Brain microvascular endothelial cell (primary cell): ENCODE measurements around the gene MT1F.
"Not testable (repeated sequence)": the region's sequence is repeated elsewhere in the genome, so short reads cannot be mapped to it uniquely, and the experiment has no call there.

Source experiments
- DNase-seq: peaks from one replicate; pipeline ENCODE4 v3.0.0-alpha.2; 2020
- H3K27ac ChIP-seq: fragments of 250-450 bp; sonication (Bioruptor Pico); 2 replicates; pipeline ENCODE4 v1.5.1; 2020; ENCODE audit warnings: mild to moderate bottlenecking, moderate library complexity
- H3K27me3 ChIP-seq: fragments of 250-450 bp; sonication (Bioruptor Pico); replicated peaks from 2 replicates; pipeline ENCODE4 v1.5.1; 2020; ENCODE audit warnings: mild to moderate bottlenecking
- H3K36me3 ChIP-seq: fragments of 250-450 bp; sonication (Bioruptor Pico); replicated peaks from 2 replicates; pipeline ENCODE4 v1.5.1; 2020; ENCODE audit warnings: mild to moderate bottlenecking
- H3K4me3 ChIP-seq: 2 replicates; pipeline ENCODE4 v1.5.1; 2011; ENCODE audit warnings: low read depth, mild to moderate bottlenecking, control low read depth, low read length, moderate library complexity
- in situ Hi-C: cut with HindIII; loops from 2 replicates; pipeline ENCODE4 v1.10.0; 2017; ENCODE audit warnings: low sequenced_read_pairs, low pct_ligation_motif_present
- TF ChIP-seq, protein P1 (sequence below): IDR thresholded peaks from 2 replicates; pipeline ENCODE4 v1.5.1; 2011; ENCODE audit warnings: low read depth, mild to moderate bottlenecking, moderate library complexity, low read length, control low read depth, inconsistent platforms; ENCODE audit errors: missing control alignments

Gene MT1F

DNA sequence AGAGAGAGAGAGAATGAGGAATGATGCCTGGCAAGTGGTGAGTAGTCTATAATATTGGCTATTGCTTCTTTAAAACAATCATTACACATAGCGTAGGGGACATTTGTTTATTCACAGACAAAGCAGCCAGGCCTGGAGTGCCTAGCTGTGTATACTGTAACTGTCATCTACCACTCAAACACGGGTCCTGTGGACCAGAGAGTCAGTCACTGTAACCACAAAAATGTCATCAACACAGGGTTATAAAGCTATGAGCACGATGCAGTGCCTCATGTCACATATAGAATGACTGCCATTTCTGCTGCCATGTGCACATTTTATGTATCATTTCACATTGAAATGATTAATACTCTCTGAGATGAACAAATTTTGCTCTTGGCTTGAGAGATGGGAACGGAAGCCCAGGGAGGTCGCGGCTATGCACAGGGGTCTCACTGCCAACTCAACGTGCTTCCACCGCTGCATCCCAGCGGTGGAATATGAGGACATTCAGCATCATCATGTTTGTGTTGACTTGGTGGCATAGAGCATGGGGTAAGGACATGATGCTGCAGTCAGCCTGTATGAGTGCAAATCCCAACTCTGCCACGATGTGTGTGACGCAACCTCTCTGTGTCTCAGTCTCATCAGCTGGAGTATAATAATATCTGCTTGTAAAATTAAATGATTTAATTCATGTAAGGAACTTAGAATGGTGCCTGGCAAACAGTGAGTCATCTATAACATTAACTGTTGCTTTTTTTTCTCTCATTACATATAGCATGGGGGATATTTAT is 15.2 kb downstream of the MT1F start:
- Histone ChIP-seq H3K27ac (no peak overlapping the region), H3K4me3 (no peak overlapping the region), H3K27me3 (peaks cover 36% of the 10 kb centered on the region), H3K36me3 (no peaks in the 10 kb centered on the region)
- TF ChIP-seq, protein P1, sequence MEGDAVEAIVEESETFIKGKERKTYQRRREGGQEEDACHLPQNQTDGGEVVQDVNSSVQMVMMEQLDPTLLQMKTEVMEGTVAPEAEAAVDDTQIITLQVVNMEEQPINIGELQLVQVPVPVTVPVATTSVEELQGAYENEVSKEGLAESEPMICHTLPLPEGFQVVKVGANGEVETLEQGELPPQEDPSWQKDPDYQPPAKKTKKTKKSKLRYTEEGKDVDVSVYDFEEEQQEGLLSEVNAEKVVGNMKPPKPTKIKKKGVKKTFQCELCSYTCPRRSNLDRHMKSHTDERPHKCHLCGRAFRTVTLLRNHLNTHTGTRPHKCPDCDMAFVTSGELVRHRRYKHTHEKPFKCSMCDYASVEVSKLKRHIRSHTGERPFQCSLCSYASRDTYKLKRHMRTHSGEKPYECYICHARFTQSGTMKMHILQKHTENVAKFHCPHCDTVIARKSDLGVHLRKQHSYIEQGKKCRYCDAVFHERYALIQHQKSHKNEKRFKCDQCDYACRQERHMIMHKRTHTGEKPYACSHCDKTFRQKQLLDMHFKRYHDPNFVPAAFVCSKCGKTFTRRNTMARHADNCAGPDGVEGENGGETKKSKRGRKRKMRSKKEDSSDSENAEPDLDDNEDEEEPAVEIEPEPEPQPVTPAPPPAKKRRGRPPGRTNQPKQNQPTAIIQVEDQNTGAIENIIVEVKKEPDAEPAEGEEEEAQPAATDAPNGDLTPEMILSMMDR: no peak
- DNase-seq: no peak
- in situ Hi-C loops: no loop called here

DNA sequence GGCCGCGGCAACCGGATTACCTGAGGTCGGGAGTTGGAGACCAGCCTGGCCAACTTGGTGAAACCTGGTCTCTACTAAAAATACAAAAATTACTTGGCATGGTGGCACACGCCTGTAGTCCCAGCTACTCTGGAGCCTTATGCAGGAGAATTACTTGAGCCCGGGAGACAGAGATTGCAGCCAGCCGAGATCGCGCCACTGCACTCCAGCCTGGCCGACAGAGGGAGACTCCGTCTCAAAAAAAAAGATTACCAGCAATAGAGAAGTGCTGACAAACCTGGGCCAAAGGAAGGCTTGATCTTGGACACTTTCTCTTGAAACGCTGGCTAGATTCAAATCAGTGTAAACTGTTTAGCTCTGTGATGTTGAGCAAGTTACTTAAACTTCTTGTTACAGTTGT is 16.2 kb downstream of the MT1F start:
- no peak overlapping the region for H3K4me3 ChIP-seq

DNA sequence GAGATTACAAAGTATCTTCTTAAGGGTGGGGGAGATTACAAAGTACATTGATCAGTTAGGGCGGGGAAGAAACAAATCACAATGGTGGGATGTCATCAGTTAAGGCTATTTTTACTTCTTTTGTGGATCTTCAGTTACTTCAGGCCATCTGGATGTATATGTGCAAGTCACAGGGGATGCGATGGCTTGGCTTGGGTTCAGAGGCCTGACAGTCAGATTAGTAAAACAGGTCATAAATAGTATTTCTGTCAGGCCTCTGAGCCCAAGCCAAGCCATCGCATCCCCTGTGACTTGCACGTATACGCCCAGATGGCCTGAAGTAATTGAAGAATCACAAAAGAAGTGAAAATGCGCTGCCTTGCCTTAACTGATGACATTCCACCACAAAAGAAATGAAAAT is 16.8 kb downstream of the MT1F start:
- DNase-seq, H3K4me3 ChIP-seq, H3K27ac ChIP-seq, in situ Hi-C loops, H3K36me3 ChIP-seq: not testable (repeated sequence)
- H3K27me3 ChIP-seq: peaks cover 20% of the 10 kb centered on the region

More for the DNA sequence above, 16.2 kb downstream of the MT1F start:
- H3K27ac ChIP-seq: no peak overlapping the region
- no peak for DNase-seq
- no peaks in the 10 kb centered on the region for H3K36me3 ChIP-seq
- TF ChIP-seq, protein P1: peak; percentile 75
- peaks cover 27% of the 10 kb centered on the region for H3K27me3 ChIP-seq
- in situ Hi-C loops: no loop called here

DNA sequence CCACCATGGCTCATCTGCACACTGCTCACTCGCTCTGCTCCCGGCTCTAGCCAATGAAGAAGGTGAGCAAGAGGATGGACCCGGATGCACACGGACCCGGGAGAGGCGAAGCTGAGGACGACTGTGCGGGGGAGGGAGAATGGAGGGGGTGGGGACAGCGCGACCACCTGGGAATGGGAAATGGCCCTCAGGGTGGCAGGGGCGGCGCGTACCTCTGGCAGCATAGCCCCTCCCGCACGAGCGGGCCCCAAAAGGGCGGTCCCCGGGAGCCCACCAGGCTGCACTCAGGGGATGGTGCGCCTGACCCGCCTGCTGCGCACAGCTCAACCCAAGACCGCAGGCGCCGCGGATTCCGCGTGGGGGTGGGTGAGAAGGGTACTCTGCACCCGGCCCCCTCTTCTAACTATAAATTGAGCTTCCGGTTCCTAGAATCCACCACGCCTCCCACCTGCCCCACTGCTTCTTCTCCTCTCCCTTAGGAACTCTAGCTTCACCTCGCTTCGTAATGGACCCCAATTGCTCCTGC is 18.0 kb downstream of the MT1F start:
- Histone ChIP-seq H3K27ac (no peak overlapping the region), H3K4me3 (peak overlapping the region; percentile 20), H3K27me3 (peaks cover 8% of the 10 kb centered on the region), H3K36me3 (no peaks in the 10 kb centered on the region)
- in situ Hi-C loops: no loop called here
- DNase-seq: no peak
- TF ChIP-seq, protein P1: no peak

DNA sequence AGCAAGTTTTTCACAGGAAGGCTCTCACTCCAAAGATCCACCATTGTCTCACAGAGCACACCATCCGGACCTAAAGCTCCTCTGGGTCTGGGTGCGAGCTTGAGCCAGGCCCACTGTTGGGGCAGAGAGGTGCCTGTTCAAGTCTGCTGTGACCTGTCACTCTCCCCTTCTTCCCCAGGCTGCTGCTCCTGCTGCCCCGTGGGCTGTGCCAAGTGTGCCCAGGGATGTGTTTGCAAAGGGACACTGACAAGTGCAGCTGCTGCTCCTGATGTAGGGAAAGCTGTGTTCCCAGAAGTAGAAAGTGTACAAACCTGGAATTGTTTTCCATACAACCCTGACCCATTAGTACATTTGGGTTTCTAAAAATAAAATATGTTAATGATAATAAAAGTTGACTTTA is 19.7 kb downstream of the MT1F start:
- TF ChIP-seq, protein P1: no peak
- no peaks in the 10 kb centered on the region for H3K36me3 ChIP-seq
- no peak overlapping the region for H3K4me3 ChIP-seq
- DNase-seq: no peak
- in situ Hi-C loops: no loop called here
- H3K27ac ChIP-seq: no peak overlapping the region
- peaks cover 7% of the 10 kb centered on the region for H3K27me3 ChIP-seq

DNA sequence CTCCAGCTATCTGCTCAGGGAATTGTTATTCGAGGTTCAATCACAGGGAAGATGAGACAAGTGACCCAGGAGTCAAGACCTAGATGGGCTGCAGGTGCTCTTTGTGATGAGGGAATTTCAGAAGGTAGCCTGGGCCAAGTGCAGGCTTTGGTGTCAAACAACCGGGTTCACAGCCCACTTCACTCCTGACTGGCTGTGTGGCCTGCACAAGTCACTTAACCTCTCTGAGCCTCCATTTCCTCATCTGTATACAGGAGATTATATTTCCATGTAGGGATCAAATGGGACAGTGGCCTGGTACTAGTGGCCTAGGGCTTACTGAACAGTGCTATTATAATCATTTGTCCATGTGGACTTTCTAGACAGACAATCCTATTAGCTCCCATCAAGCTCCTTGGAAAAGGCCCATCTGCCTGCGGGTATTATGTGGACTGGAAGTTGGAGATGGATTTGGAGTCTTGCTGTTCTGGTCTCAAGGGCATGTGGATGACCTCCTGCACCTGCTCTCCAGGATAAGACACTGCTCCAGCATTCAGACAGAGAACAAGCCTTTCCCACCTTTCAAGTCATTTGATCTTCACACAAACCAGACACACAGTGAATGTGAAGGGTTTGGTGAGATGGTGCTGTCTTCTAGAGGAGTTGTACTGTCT is 21.4 kb downstream of the MT1F start:
- Histone ChIP-seq H3K36me3 (no peaks in the 10 kb centered on the region), H3K27me3 (peaks cover 7% of the 10 kb centered on the region), H3K27ac (no peak overlapping the region), H3K4me3 (no peak overlapping the region)
- in situ Hi-C loops: no loop called here
- TF ChIP-seq, protein P1: no peak
- no peak for DNase-seq
